Measurements from ENCODE around the gene CPTP. TPM values are rescaled to one million over a fixed set of nuclear protein-coding genes. Genes with fewer than 3 reads are reported as not detected.

Gene CPTP
- total and polyA plus RNA-seq, 4 donors = 7.9 to 45.1 (median 22.5) TPM

- Histone ChIP-seq H3K27me3 (ENCODE audit: control insufficient read depth in 4 of 4, insufficient read depth in 4 of 4, low read length in 3 of 4) (no peaks in the 10 kb centered on the region), H3K4me3 (ENCODE audit: low read depth in 1 of 3, low read length in 3 of 3) (no peak overlapping the region), H3K4me1 (ENCODE audit: control insufficient read depth in 4 of 4, insufficient read depth in 4 of 4, low read length in 3 of 4) (peaks cover 7 to 33% (median 28%) of the 10 kb centered on the region in 4 donors), H3K9ac (ENCODE audit: low read depth in 1 of 2, low read length in 2 of 2) (no peak overlapping the region), H3K36me3 (ENCODE audit: control insufficient read depth in 4 of 4, insufficient read depth in 3 of 4, low read depth in 1 of 4, low read length in 3 of 4) (peaks cover 0 to 4% (median 0%) of the 10 kb centered on the region in 4 donors), H3K27ac (ENCODE audit: low read depth in 1 of 2, low read length in 2 of 2) (no peak overlapping the region), H3K9me3 (ENCODE audit: control insufficient read depth in 4 of 4, low read length in 3 of 4) (no peaks in the 10 kb centered on the region)
- WGBS = 86% methylated on average over 26 of the region's 26 CpGs
- no peak for TF ChIP-seq NR2F2 (IDR thresholded peaks at IDR 0.05)
- TF ChIP-seq CTCF (IDR thresholded peaks at IDR 0.05; ENCODE audit: low read depth, low read length, missing input control) = no peak
- TF ChIP-seq ATF3 (IDR thresholded peaks at IDR 0.05) = no peak
- no peak for TF ChIP-seq EGR1 (IDR thresholded peaks at IDR 0.05; ENCODE audit: low read depth in 2 of 2)
- TF ChIP-seq YY1 (IDR thresholded peaks at IDR 0.05) = no peak
- no peak for TF ChIP-seq JUND (IDR thresholded peaks at IDR 0.05)
- no peak for TF ChIP-seq TAF1 (conservative IDR thresholded peaks at IDR 0.05)
- no peak for TF ChIP-seq SP1 (IDR thresholded peaks at IDR 0.05)
- TF ChIP-seq HNF4A (conservative IDR thresholded peaks at IDR 0.05) = no peak
- TF ChIP-seq ZBTB33 (IDR thresholded peaks at IDR 0.05) = no peak
- no peak for TF ChIP-seq FOXA1 (IDR thresholded peaks at IDR 0.05)
- no peak for TF ChIP-seq RXRA (IDR thresholded peaks at IDR 0.05)
- TF ChIP-seq MAX (IDR thresholded peaks at IDR 0.05) = no peak
- TF ChIP-seq GABPA (IDR thresholded peaks at IDR 0.05 in 1 of 2, conservative IDR thresholded peaks at IDR 0.05 in 1 of 2) = no peak
- no peak for TF ChIP-seq FOXA2 (IDR thresholded peaks at IDR 0.05)
- no peak for DNase-seq (ENCODE audit: low spot score)
Measured at GRCh38 chr1:1373051-1373814, 48.6 kb downstream of the CPTP start.

- no peak for TF ChIP-seq RXRA (IDR thresholded peaks at IDR 0.05)
- TF ChIP-seq RAD21 (IDR thresholded peaks at IDR 0.05) = no peak
- TF ChIP-seq FOXA2 (IDR thresholded peaks at IDR 0.05) = no peak
- no peak for TF ChIP-seq JUND (IDR thresholded peaks at IDR 0.05)
- H3K9me3 ChIP-seq (ENCODE audit: control insufficient read depth in 4 of 4, low read length in 3 of 4) = no peaks in the 10 kb centered on the region
- peak overlapping the region in 1 of 2 donors; percentile 94 for H3K9ac ChIP-seq (ENCODE audit: low read depth in 1 of 2, low read length in 2 of 2)
- H3K27me3 ChIP-seq (ENCODE audit: control insufficient read depth in 4 of 4, insufficient read depth in 4 of 4, low read length in 3 of 4) = no peaks in the 10 kb centered on the region
- peaks cover 7 to 33% (median 28%) of the 10 kb centered on the region in 4 donors for H3K4me1 ChIP-seq (ENCODE audit: control insufficient read depth in 4 of 4, insufficient read depth in 4 of 4, low read length in 3 of 4)
- WGBS = 50% methylated on average over 52 of the region's 52 CpGs
- peak overlapping the region in 1 of 2 donors; percentile 77 for H3K27ac ChIP-seq (ENCODE audit: low read depth in 1 of 2, low read length in 2 of 2)
- no peak for DNase-seq (ENCODE audit: low spot score)
- peak overlapping the region; percentile 70 to 98 (median 82) for H3K4me3 ChIP-seq (ENCODE audit: low read depth in 1 of 3, low read length in 3 of 3)
- H3K36me3 ChIP-seq (ENCODE audit: control insufficient read depth in 4 of 4, insufficient read depth in 3 of 4, low read depth in 1 of 4, low read length in 3 of 4) = peaks cover 0 to 4% (median 0%) of the 10 kb centered on the region in 4 donors
Measured at GRCh38 chr1:1373815-1374588, 49.4 kb downstream of the CPTP start.
